Naive B cell (primary cell): ENCODE results near the gene PPY. TPM values are rescaled to one million over a fixed set of nuclear protein-coding genes. Genes with fewer than 3 reads are reported as not detected.
"Not testable (repeated sequence)": the region's sequence is repeated elsewhere in the genome, so short reads cannot be mapped to it uniquely, and the experiment has no call there.

Source experiments
- ATAC-seq, 2 donors: fragments of 150-1000 bp; cut with Tn5 transposase; 2 replicates each; pipeline ENCODE4 v1.10.0; 2021; ENCODE audit warnings: low read depth in 2 of 2, mild to moderate bottlenecking in 2 of 2, moderate library complexity in 2 of 2
- DNase-seq: peaks from one replicate; pipeline ENCODE4 v3.0.0; 2022
- H3K27ac Mint-ChIP-seq, 6 donors: one replicate each; pipeline ENCODE4 v1.8.0; 2020 to 2022; ENCODE audit warnings: mild to moderate bottlenecking in 6 of 6, mixed read lengths in 6 of 6, moderate library complexity in 5 of 6, inconsistent platforms in 2 of 6
- H3K27me3 Mint-ChIP-seq, 3 donors: one replicate each; pipeline ENCODE4 v1.8.0; 2021 to 2022; ENCODE audit warnings: mixed read lengths in 3 of 3, mild to moderate bottlenecking in 1 of 3
- H3K36me3 Mint-ChIP-seq, 2 donors: one replicate each; pipeline ENCODE4 v1.8.0; 2020 to 2022; ENCODE audit warnings: mixed read lengths in 2 of 2, inconsistent platforms in 1 of 2, mild to moderate bottlenecking in 1 of 2
- H3K4me1 Mint-ChIP-seq, 3 donors: one replicate each; pipeline ENCODE4 v1.8.0; 2020 to 2022; ENCODE audit warnings: mixed read lengths in 3 of 3, inconsistent platforms in 1 of 3, mild to moderate bottlenecking in 1 of 3, moderate library complexity in 1 of 3
- H3K4me3 Mint-ChIP-seq, 8 donors: one replicate each; pipeline ENCODE4 v1.8.0; 2020 to 2022; ENCODE audit warnings: mild to moderate bottlenecking in 8 of 8, mixed read lengths in 8 of 8, moderate library complexity in 8 of 8, inconsistent platforms in 2 of 8
- H3K9me3 Mint-ChIP-seq, 7 donors: one replicate each; pipeline ENCODE4 v1.8.0; 2020 to 2022; ENCODE audit warnings: mixed read lengths in 7 of 7, mild to moderate bottlenecking in 5 of 7, inconsistent platforms in 2 of 7, moderate library complexity in 1 of 7
- polyA plus RNA-seq, 6 donors: library from polyadenylated mRNA; unstranded; fragments of 300-500 nt; fragmentation: Illumina TruSeq; gene quantifications; one replicate each; pipeline ENCODE4 v1.2.3, GENCODE V29; 2021; ENCODE audit warnings: low read depth in 6 of 6

Gene PPY
- polyA plus RNA-seq, 6 donors from 2014 or later: not detected

DNA sequence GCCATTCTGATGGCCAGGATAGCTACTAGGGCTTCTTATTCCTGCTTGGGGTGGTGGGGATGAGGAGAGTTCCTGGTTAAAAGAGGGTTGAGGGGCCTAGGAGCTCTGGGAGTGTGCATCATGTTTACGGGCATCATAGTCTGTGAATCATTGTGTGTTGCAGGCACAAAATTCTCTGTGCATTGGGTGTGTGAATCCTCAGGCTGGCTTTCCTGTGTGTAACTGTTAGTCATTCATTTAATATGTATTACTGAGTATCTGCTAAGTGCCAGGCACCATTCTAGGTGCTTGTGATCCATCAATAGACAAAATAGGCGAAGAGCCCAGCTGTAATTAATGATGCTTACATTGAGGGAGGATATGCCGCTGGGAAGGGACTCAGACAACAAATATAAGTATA lies 5.8 kb downstream of the PPY start:
- no peak for ATAC-seq
- Mint-ChIP-seq H3K27me3 (peaks cover 13 to 72% (median 46%) of the 10 kb centered on the region in 3 donors), H3K9me3 (no peaks in the 10 kb centered on the region), H3K27ac (peak overlapping the region in 1 of 6 donors; percentile 81), H3K4me3 (peak overlapping the region in 2 of 8 donors; percentile 39 to 63), H3K36me3 (no peaks in the 10 kb centered on the region), H3K4me1 (peaks cover 0 to 10% (median 4%) of the 10 kb centered on the region in 3 donors)
- no peak for DNase-seq

DNA sequence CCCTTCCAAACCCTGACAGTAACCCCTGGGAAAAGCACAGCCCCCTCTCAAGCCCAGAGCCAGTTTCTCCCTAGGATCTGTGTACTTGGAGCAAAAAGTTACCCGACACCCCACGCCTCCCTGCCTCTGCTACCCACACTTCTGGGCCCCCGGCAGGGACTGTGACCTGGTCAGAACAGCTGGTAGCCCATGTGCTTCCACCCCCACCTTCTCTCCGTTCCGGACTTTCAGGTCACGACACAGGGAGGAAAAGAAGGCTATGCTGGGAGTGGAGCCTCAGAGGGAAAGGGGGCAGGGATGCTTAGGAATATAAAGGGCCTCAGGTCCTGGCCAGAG lies 6.4 kb downstream of the PPY start:
- Mint-ChIP-seq H3K9me3 (no peaks in the 10 kb centered on the region), H3K4me3 (no peak overlapping the region), H3K36me3 (no peaks in the 10 kb centered on the region), H3K27me3 (peaks cover 13 to 75% (median 45%) of the 10 kb centered on the region in 3 donors), H3K27ac (no peak overlapping the region), H3K4me1 (peaks cover 0 to 10% (median 4%) of the 10 kb centered on the region in 3 donors)
- DNase-seq: no peak
- no peak for ATAC-seq

DNA sequence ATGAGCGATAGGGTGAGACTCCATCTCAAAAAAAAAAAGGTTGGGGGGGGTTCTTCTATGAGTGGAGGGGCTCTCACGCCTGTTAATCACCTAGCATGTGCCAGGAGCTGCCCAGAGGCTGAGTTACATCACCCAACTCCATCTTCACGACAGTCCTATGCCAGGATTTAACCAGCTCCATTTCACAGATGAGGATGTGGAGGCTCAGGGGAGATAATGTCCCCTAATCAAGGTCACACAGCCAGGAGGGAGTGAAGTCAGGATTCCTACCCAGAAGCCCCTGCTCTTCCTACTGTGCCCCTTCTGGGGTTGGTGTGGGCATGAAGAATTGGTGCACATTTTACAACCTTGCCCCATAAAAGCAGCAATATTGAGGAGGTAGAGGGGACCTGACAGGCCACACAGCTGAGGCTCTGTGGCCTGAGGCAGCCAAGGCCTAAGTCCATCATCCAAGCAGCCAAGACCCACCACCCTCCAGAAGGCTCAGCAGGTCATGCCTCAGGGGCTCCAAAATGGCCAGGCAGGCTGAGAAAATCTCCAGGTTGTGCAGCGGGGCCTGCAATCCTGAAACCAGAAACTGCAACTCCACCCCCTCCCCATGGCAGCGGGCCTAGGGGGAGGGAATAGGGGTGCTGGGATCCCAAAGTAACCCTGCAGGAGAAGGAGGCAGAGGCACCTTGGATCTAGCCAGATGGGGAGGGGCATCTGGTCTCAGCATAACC lies 6.9 kb downstream of the PPY start:
- DNase-seq: no peak
- ATAC-seq: no peak
- Mint-ChIP-seq H3K36me3 (no peaks in the 10 kb centered on the region), H3K27me3 (peaks cover 13 to 74% (median 39%) of the 10 kb centered on the region in 3 donors), H3K4me3 (no peak overlapping the region), H3K27ac (no peak overlapping the region), H3K4me1 (peaks cover 0 to 10% (median 4%) of the 10 kb centered on the region in 3 donors), H3K9me3 (no peaks in the 10 kb centered on the region)

DNA sequence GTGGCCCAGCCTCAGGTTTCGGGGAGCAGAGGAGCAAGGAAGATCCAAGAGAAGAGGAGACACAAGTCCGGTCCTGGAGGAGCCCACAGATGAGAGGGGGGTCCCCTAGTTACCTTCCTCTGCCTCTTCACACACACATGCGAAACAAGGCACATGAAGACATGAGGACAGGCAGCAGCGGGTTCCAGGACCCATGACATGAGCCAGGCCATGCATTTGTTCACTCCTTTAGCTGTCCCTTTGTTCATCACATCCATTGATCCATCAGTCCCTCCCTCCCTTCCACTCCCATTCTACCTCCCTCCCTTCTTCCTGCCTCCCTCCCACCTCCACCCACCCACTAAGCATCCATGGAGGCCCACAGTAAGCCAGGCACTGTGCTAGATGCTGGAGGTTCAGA lies 9.4 kb downstream of the PPY start:
- H3K9me3 Mint-ChIP-seq: no peaks in the 10 kb centered on the region
- no peak for ATAC-seq

DNA sequence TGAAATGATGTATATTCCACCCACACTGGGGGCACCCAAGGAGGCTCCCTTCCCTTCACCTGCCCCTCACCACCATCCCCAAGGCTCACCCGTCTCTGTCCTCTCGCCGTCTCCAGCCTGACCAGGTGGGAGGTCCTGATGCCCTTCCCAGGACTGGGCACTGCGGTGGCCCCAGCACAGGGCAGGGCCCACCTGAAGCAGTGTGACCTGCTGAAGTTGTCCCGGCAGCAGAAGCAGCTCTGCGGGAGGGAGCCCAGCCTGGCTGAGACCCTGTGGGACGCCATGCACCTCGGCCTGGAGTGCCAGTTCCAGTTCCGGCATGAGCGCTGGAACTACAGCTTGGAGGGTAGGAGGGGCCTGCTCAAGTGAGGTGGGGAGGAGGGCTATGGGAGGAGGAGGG lies 9.9 kb downstream of the PPY start:
- Mint-ChIP-seq H3K4me3 (no peak overlapping the region), H3K36me3 (no peaks in the 10 kb centered on the region), H3K27me3 (peaks cover 11 to 69% (median 30%) of the 10 kb centered on the region in 3 donors), H3K9me3 (no peaks in the 10 kb centered on the region), H3K27ac (no peak overlapping the region), H3K4me1 (peaks cover 8 to 13% (median 8%) of the 10 kb centered on the region in 3 donors)
- DNase-seq: no peak
- no peak for ATAC-seq

More for the DNA sequence above, 9.4 kb downstream of the PPY start:
- no peak overlapping the region for H3K4me3 Mint-ChIP-seq
- peaks cover 3 to 8% (median 6%) of the 10 kb centered on the region in 3 donors for H3K4me1 Mint-ChIP-seq
- H3K27ac Mint-ChIP-seq: no peak overlapping the region
- H3K36me3 Mint-ChIP-seq: no peaks in the 10 kb centered on the region
- DNase-seq: no peak
- peaks cover 8 to 67% (median 34%) of the 10 kb centered on the region in 3 donors for H3K27me3 Mint-ChIP-seq

DNA sequence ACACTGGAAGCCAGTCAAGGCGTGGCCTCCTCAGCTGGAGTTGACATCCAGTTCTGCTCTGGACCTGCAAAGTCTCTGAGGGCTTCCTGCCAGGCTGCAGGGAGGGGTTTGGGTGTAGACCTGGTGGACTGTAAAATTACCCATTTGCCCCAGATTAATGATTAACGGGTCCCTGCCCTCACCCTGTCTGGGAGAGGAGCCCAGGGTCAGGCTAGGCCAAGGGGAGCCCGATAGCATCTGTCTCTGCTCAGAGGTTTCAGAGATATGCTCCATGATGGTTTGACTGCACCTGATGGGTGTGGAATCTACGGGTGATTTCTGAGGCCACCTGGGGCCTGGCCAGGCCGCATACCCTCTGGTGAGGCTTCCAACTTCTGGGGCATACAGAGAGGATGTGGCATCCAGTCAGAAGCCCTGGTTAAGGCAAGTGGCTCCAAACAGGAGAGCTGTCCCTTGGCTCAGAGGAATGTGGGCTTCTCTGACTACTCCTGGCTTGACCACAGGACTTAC lies 11.2 kb downstream of the PPY start:
- ATAC-seq (no peak), DNase-seq (no peak)
- H3K27ac Mint-ChIP-seq: no peak overlapping the region
- no peak overlapping the region for H3K4me3 Mint-ChIP-seq
- H3K27me3 Mint-ChIP-seq: peaks cover 13 to 70% (median 30%) of the 10 kb centered on the region in 3 donors
- H3K4me1 Mint-ChIP-seq: peaks cover 12 to 20% (median 13%) of the 10 kb centered on the region in 3 donors
- no peaks in the 10 kb centered on the region for H3K9me3 Mint-ChIP-seq
- peaks cover 0 to 6% of the 10 kb centered on the region in 2 donors for H3K36me3 Mint-ChIP-seq

DNA sequence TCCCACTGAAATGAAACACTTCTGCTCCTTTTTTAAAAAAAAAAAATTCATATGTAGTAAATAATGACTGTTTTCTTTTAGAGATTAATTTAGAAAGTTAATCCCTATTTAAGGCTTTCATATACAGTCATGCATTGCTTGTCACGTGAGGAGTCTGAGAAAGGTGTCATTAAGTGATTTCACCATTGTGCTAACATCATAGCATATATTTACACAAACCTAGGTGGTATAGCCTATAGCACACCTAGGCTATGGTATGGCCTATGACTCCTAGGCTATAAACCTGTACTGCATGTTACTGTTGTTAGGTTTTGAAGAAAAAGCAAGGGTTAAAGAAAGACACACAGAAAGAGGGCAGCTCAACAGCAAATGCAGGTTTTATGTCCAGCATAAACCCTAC lies 13.7 kb downstream of the PPY start:
- Mint-ChIP-seq H3K4me3 (no peak overlapping the region), H3K4me1 (peaks cover 12 to 20% (median 13%) of the 10 kb centered on the region in 3 donors), H3K36me3 (peaks cover 0 to 6% of the 10 kb centered on the region in 2 donors), H3K27ac (no peak overlapping the region), H3K27me3 (peaks cover 29 to 75% (median 53%) of the 10 kb centered on the region in 3 donors), H3K9me3 (no peaks in the 10 kb centered on the region)
- no peak for ATAC-seq
- DNase-seq: no peak

DNA sequence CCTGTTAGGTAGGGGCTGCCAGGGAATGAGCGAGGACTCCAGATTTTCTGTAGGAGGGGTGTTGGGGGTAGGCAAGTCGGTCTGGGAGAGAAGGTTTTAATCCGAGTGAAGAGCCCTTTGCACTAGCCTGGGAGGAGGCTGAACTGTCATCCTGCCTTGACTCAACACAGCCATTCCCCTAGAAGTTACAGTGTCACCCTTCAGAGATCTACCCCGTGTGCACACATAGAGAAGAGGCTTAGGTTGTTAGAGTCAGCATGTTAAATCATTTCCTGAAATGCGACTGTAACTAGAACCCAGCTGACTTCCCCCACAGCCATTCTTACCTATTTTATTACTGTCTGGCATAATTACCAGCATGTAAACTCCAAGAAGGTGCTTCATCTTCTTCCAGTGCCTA lies 14.3 kb downstream of the PPY start:
- Mint-ChIP-seq H3K4me1 (peaks cover 12 to 20% (median 13%) of the 10 kb centered on the region in 3 donors), H3K4me3 (peak overlapping the region; percentile 21 to 88 (median 78)), H3K27me3 (peaks cover 34 to 77% (median 48%) of the 10 kb centered on the region in 3 donors), H3K27ac (peak overlapping the region in 2 of 6 donors; percentile 24 to 68)
- H3K9me3 Mint-ChIP-seq, H3K36me3 Mint-ChIP-seq, DNase-seq: not testable (repeated sequence)
- peak; percentile 61 to 64 for ATAC-seq

DNA sequence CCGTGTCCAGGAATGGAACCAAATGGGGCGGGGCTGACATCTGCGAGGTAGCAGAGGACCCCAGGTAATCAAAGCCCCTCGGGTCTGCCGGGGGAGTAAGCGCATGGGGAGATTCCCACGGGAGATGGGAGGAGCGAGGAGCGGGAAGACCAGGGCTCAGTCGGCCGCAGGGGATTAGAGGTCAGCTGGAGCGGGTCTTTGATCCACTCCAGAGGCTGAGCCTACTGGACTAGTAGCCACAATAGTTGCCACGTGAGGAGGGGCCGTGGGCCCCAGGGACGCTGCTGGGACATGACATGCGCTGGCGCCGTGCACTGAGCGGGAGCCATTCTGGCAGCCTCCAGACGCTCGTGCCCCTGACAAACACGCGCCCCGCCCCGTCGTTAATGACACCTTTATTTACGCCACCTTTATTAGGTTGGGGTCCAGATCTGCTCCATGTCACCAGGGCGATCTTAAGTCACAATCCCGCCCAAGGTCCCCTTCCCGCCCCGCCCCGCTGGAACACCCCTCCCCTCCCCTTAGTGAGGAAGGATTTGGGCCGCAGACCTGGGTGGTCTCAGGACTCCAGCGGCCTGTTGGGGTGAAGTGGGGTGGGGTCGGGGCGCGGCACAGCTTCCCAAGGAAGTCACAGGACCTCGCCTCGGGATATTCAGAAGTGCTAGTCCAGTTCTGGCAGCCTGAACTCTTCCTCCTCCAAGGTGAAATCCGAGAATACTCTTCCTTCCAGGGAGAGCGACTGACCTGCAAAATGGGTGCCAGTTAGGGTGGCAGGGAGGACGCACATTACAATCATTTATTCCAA lies 15.0 kb downstream of the PPY start:
- H3K9me3 Mint-ChIP-seq: no peaks in the 10 kb centered on the region
- ATAC-seq: no peak
- H3K36me3 Mint-ChIP-seq: peaks cover 0 to 6% of the 10 kb centered on the region in 2 donors
- H3K27me3 Mint-ChIP-seq: peaks cover 34 to 76% (median 42%) of the 10 kb centered on the region in 3 donors
- H3K27ac Mint-ChIP-seq: peak overlapping the region in 4 of 6 donors; percentile 24 to 76 (median 68)
- H3K4me1 Mint-ChIP-seq: peaks cover 12 to 20% (median 13%) of the 10 kb centered on the region in 3 donors
- DNase-seq: no peak
- peak overlapping the region; percentile 72 to 88 (median 81) for H3K4me3 Mint-ChIP-seq

DNA sequence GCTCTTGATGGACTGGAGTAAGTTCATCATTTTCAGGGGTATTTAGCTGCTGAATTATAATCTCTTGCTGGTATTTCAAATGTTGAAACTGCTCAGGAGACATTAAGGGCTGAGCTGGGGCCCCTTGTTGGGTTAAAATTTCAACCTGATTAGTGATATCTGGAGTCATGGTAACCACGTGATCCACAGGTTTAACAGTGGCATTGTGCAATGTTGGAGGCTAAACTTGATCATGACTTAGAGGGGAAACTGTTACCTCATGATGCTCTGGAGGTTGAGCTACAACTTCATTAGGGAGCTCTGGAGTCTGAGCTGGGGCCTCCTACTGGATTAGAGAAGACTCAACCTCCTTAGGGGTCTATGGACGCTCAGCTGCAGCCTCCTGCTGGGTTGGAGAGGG lies 17.7 kb downstream of the PPY start:
- Mint-ChIP-seq H3K9me3 (no peaks in the 10 kb centered on the region), H3K4me3 (no peak overlapping the region), H3K27me3 (peaks cover 34 to 65% (median 44%) of the 10 kb centered on the region in 3 donors), H3K27ac (no peak overlapping the region), H3K4me1 (peaks cover 12 to 20% (median 13%) of the 10 kb centered on the region in 3 donors), H3K36me3 (peaks cover 0 to 6% of the 10 kb centered on the region in 2 donors)
- ATAC-seq (no peak), DNase-seq (no peak)

DNA sequence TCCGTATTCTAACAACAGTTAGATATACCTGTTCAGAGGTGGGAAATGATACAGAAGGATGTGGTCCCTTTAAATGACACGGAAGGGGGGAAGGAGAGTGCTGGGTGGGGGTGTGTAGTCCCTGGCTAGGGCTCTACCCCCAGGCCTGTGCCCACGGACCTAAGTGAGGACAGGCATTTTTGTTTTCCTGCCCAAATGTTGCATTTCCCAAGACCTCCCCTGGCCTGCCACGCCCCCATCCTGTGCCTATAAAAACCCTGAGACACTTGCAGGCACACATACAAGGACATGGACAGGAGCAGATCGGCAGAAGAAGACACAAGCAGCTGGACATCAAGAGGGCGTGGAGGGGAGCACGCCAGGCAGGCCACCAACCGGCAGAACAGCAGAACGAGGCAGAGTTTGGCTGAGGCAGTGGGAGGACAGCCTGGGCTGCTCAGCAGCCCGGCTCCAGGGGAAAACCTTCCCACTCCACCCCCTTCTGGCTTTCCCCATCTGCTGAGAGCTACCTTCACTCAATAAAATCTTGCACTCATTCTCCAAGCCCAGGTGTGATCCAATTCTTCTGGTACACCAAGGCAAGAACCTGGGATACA lies 21.7 kb downstream of the PPY start:
- Mint-ChIP-seq H3K9me3 (no peaks in the 10 kb centered on the region), H3K4me3 (peak overlapping the region in 1 of 8 donors; percentile 54), H3K36me3 (no peaks in the 10 kb centered on the region), H3K27me3 (peaks cover 17 to 46% (median 25%) of the 10 kb centered on the region in 3 donors), H3K27ac (no peak overlapping the region), H3K4me1 (peaks cover 0 to 9% (median 7%) of the 10 kb centered on the region in 3 donors)
- DNase-seq: no peak
- no peak for ATAC-seq

DNA sequence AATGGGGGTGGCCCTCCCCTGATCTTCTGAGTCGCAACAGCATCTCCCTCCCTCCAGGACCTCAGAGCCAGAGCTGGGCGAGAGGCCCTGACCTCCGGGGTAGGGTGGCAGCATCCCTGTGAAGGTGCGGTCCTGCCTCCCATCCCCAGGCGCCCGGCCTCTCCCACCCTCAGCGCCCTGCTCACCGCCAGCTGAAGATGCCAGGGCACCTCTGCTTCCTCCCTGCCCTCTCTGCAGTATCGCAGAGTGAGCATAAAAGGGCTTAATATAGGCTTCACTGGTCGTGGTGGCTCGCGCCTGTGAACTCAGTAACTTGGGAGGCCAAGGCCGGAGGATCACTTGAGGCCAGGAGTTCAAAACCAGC lies 24.3 kb downstream of the PPY start:
- Mint-ChIP-seq H3K9me3 (no peaks in the 10 kb centered on the region), H3K36me3 (no peaks in the 10 kb centered on the region), H3K27ac (peak overlapping the region in 1 of 6 donors; percentile 80), H3K4me1 (peaks cover 0 to 9% (median 7%) of the 10 kb centered on the region in 3 donors), H3K27me3 (peaks cover 0 to 21% (median 7%) of the 10 kb centered on the region in 3 donors), H3K4me3 (peak overlapping the region; percentile 72 to 92 (median 86))
- ATAC-seq (no peak), DNase-seq (no peak)

DNA sequence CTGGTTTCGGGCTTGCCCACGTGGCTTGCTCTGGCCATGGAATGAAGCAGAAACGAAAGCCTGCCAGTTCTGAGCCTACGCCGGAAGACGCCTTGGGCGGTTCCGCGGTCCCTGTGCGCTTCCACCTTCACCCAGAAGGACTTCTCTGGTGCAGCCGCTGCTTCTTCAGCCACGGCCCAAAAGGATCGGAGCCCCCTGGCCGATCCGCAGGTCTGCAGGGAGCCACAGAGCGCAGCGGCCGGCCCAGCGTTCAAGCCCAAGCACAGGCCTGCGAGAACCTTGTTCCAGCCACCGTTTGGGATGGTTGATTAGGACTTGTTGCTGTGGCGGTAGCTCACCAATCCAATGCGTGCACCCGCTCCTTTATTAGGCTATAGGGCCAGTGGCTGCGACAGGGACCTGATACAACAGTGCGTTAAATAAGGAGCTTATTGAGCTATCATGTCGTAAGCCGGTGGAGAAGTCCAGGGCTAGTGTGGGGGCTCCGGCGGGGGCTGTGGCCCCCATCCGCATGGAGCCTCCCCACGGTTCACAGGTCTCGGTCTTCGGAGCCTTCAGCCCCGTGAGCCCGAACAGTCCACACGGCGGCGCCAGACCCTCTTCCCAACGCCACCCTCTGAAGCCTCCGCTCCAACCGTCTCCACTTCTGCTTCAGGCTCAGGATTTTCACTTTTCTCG lies 24.8 kb downstream of the PPY start:
- ATAC-seq (peak; percentile 83 to 87), DNase-seq (no peak)
- no peaks in the 10 kb centered on the region for H3K36me3 Mint-ChIP-seq
- H3K27ac Mint-ChIP-seq: peak overlapping the region in 2 of 6 donors; percentile 33 to 80
- peaks cover 0 to 9% (median 7%) of the 10 kb centered on the region in 3 donors for H3K4me1 Mint-ChIP-seq
- H3K27me3 Mint-ChIP-seq: peaks cover 0 to 15% (median 7%) of the 10 kb centered on the region in 3 donors
- peak overlapping the region; percentile 72 to 92 (median 86) for H3K4me3 Mint-ChIP-seq
- no peaks in the 10 kb centered on the region for H3K9me3 Mint-ChIP-seq
